Measurements from ENCODE around the gene LZIC. TPM values are rescaled to one million over a fixed set of nuclear protein-coding genes. Genes with fewer than 3 reads are reported as not detected.

LZIC gene
- total and polyA plus RNA-seq, 2 of the 13 experiments (the other 11 are each of a cell fraction or from before 2014, with no cell fraction given), result 25.2 to 71.8 TPM

- TF ChIP-seq ZBTB40 (IDR thresholded peaks at IDR 0.05) (peak; percentile 98), ZBTB40 (CRISPR knock-in tag; IDR thresholded peaks at IDR 0.05) (peak; percentile 78), CENPBD1 (CRISPR knock-in tag; IDR thresholded peaks at IDR 0.05; ENCODE audit: borderline replicate concordance, low read depth) (0 out of 2 replicates have a peak, but pooled peaks have one; percentile 28), TIGD3 (CRISPR knock-in tag; IDR thresholded peaks at IDR 0.05; ENCODE audit: borderline replicate concordance) (no peak), TBX3 (IDR thresholded peaks at IDR 0.05; ENCODE audit: borderline replicate concordance) (no peak), ZNF660 (CRISPR knock-in tag; IDR thresholded peaks at IDR 0.05; ENCODE audit: borderline replicate concordance, low read depth) (no peak; the same call in 1 of the 2 replicates), ZNF703 (CRISPR knock-in tag; IDR thresholded peaks at IDR 0.05; ENCODE audit: borderline replicate concordance) (no peak), RCOR2 (CRISPR knock-in tag; IDR thresholded peaks at IDR 0.05) (no peak), GLI4 (CRISPR knock-in tag; IDR thresholded peaks at IDR 0.05; ENCODE audit: borderline replicate concordance) (peak; percentile 41; the same call in 1 of the 2 replicates), HNRNPK (IDR thresholded peaks at IDR 0.05; ENCODE audit: low read depth, low read length, poor library complexity, severe bottlenecking) (no peak), HMG20B (CRISPR knock-in tag; conservative IDR thresholded peaks at IDR 0.05) (peak; percentile 67; the same call in 1 of the 2 replicates), BRCA1 (CRISPR knock-in tag; IDR thresholded peaks at IDR 0.05) (peak; percentile 58; the same call in 1 of the 2 replicates), CHCHD3 (CRISPR knock-in tag; IDR thresholded peaks at IDR 0.05) (no peak), CENPX (CRISPR knock-in tag; IDR thresholded peaks at IDR 0.05) (no peak), ZFP91 (CRISPR knock-in tag; IDR thresholded peaks at IDR 0.05; ENCODE audit: borderline replicate concordance) (peak; percentile 95)
These were observed at the start of gene LZIC, which contains the start of gene NMNAT1 (continued) for GRCh38 chr1:9942939-9943788.
